ENCODE results near the gene C19orf44. TPM values are rescaled to one million over a fixed set of nuclear protein-coding genes. Genes with fewer than 3 reads are reported as not detected.
"Not testable (repeated sequence)": the region's sequence is repeated elsewhere in the genome, so short reads cannot be mapped to it uniquely, and the experiment has no call there.

C19orf44 gene
- total RNA-seq, 6 experiments from 2014 or later: 2.9 to 4.7 (median 3.7) TPM

- Mint-ChIP-seq H3K4me3 (no peak overlapping the region), H3K27me3 (ENCODE audit: insufficient read depth) (peaks cover 2% of the 10 kb centered on the region), H3K27ac (no peak overlapping the region), H3K36me3 (ENCODE audit: low read depth) (no peaks in the 10 kb centered on the region), H3K4me1 (ENCODE audit: low read depth) (no peaks in the 10 kb centered on the region), H3K9me3 (no peaks in the 10 kb centered on the region)
- DNase-seq: no peak
- TF ChIP-seq CTCF (IDR thresholded peaks at IDR 0.05): no peak
Measured at GRCh38 chr19:16482745-16483144, 13.4 kb upstream of the C19orf44 start.

- H3K4me1 Mint-ChIP-seq (ENCODE audit: low read depth); H3K4me3 Mint-ChIP-seq; H3K27ac Mint-ChIP-seq; H3K27me3 Mint-ChIP-seq (ENCODE audit: insufficient read depth); H3K36me3 Mint-ChIP-seq (ENCODE audit: low read depth); DNase-seq; H3K9me3 Mint-ChIP-seq: not testable (repeated sequence)
Measured at GRCh38 chr19:16486476-16486875, 9.7 kb upstream of the C19orf44 start.

GRCh38 chr19:16496613-16496983, 404 bp downstream of the C19orf44 start:
- peaks cover 2% of the 10 kb centered on the region; the same call in 1 of the 2 replicates for H3K27me3 Mint-ChIP-seq (ENCODE audit: insufficient read depth)
- no peaks in the 10 kb centered on the region for H3K9me3 Mint-ChIP-seq

GRCh38 chr19:16497042-16497441, 848 bp downstream of the C19orf44 start:
- Mint-ChIP-seq H3K4me3 (peak overlapping the region; percentile 95), H3K4me1 (ENCODE audit: low read depth) (peaks cover 18% of the 10 kb centered on the region), H3K27ac (peak overlapping the region; percentile 98), H3K9me3 (no peaks in the 10 kb centered on the region), H3K27me3 (ENCODE audit: insufficient read depth) (no peaks in the 10 kb centered on the region; the same call in 1 of the 2 replicates), H3K36me3 (ENCODE audit: low read depth) (peaks cover 11% of the 10 kb centered on the region)
- TF ChIP-seq CTCF (IDR thresholded peaks at IDR 0.05): no peak
- DNase-seq: no peak

More at GRCh38 chr19:16496613-16496983, 404 bp downstream of the C19orf44 start:
- peaks cover 18% of the 10 kb centered on the region for H3K4me1 Mint-ChIP-seq (ENCODE audit: low read depth)
- peak overlapping the region; percentile 95 for H3K4me3 Mint-ChIP-seq
- peaks cover 11% of the 10 kb centered on the region for H3K36me3 Mint-ChIP-seq (ENCODE audit: low read depth)
- TF ChIP-seq CTCF (IDR thresholded peaks at IDR 0.05): no peak
- peak; percentile 67 for DNase-seq
- peak overlapping the region; percentile 98 for H3K27ac Mint-ChIP-seq

GRCh38 chr19:16497837-16498236, 1.6 kb downstream of the C19orf44 start:
- DNase-seq: no peak
- peaks cover 11% of the 10 kb centered on the region for H3K36me3 Mint-ChIP-seq (ENCODE audit: low read depth)
- peak overlapping the region; percentile 20; the same call in 1 of the 2 replicates for H3K27ac Mint-ChIP-seq
- peaks cover 18% of the 10 kb centered on the region for H3K4me1 Mint-ChIP-seq (ENCODE audit: low read depth)
- no peaks in the 10 kb centered on the region for H3K27me3 Mint-ChIP-seq (ENCODE audit: insufficient read depth)
- no peak for TF ChIP-seq CTCF (IDR thresholded peaks at IDR 0.05)
- no peaks in the 10 kb centered on the region for H3K9me3 Mint-ChIP-seq
- peak overlapping the region; percentile 95 for H3K4me3 Mint-ChIP-seq

- Mint-ChIP-seq H3K4me3 (no peak overlapping the region), H3K4me1 (ENCODE audit: low read depth) (no peaks in the 10 kb centered on the region), H3K36me3 (ENCODE audit: low read depth) (peaks cover 13% of the 10 kb centered on the region), H3K27me3 (ENCODE audit: insufficient read depth) (no peaks in the 10 kb centered on the region), H3K9me3 (no peaks in the 10 kb centered on the region), H3K27ac (no peak overlapping the region)
- no peak for TF ChIP-seq CTCF (IDR thresholded peaks at IDR 0.05)
- DNase-seq: no peak
Measured at GRCh38 chr19:16504271-16504670, 8.1 kb downstream of the C19orf44 start.

- not testable (repeated sequence) for H3K9me3 Mint-ChIP-seq; H3K4me1 Mint-ChIP-seq (ENCODE audit: low read depth); DNase-seq; H3K4me3 Mint-ChIP-seq; H3K27me3 Mint-ChIP-seq (ENCODE audit: insufficient read depth); H3K27ac Mint-ChIP-seq
- H3K36me3 Mint-ChIP-seq (ENCODE audit: low read depth): peaks cover 13% of the 10 kb centered on the region
Measured at GRCh38 chr19:16506161-16506560, 10.0 kb downstream of the C19orf44 start.
